Natural killer cell treated with Interleukin-12 subunit alpha and Interleukin-12 subunit beta and Interleukin-15 and Interleukin-18, amount 100 ng/mL, for 72 hours (primary cell): ENCODE results near the gene NR6A1. TPM values are rescaled to one million over a fixed set of nuclear protein-coding genes. Genes with fewer than 3 reads are reported as not detected.
A peak's percentile ranks its signal among the peaks of the same experiment; 100 is the strongest.

Experiments
- ATAC-seq, 2 donors: fragments of 150-1000 bp; cut with Tn5 transposase in 1 of 2; sonication (Bioruptor Pico), chemical (Tn5 transposase) in 1 of 2; 2 replicates each; pipeline ENCODE4 v1.10.0; 2021
- DNase-seq: peaks from one replicate; pipeline ENCODE4 v3.0.0; 2022; ENCODE audit warnings: low spot score
- H3K27ac Mint-ChIP-seq, 2 donors: 1 replicate in 1 of 2; 2 replicates in 1 of 2; pipeline ENCODE4 v1.8.0; 2022; ENCODE audit warnings: mixed read lengths in 2 of 2, mild to moderate bottlenecking in 1 of 2, moderate library complexity in 1 of 2
- H3K27me3 Mint-ChIP-seq, 2 donors: 1 replicate in 1 of 2; 2 replicates in 1 of 2; pipeline ENCODE4 v1.8.0; 2022; ENCODE audit warnings: mixed read lengths in 2 of 2
- H3K36me3 Mint-ChIP-seq: one replicate; pipeline ENCODE4 v1.8.0; 2022; ENCODE audit warnings: mixed read lengths
- H3K4me1 Mint-ChIP-seq, 2 donors: 1 replicate in 1 of 2; 2 replicates in 1 of 2; pipeline ENCODE4 v1.8.0; 2022; ENCODE audit warnings: low read depth in 2 of 2, mixed read lengths in 2 of 2, mild to moderate bottlenecking in 1 of 2
- H3K4me3 Mint-ChIP-seq: one replicate; pipeline ENCODE4 v1.8.0; 2022; ENCODE audit warnings: mixed read lengths
- H3K9me3 Mint-ChIP-seq: 2 replicates; pipeline ENCODE4 v1.8.0; 2022; ENCODE audit warnings: mixed read lengths
- total RNA-seq, 2 donors: library from RNA; stranded (reverse); gene quantifications; one replicate each; pipeline ENCODE4 v1.2.3, GENCODE V29; 2022

NR6A1 gene
- total RNA-seq, 2 donors from 2014 or later: 2.0 to 3.8 TPM

GRCh38 chr9:124510650-124511425, 260.3 kb downstream of the NR6A1 start:
- no peaks in the 10 kb centered on the region for H3K9me3 Mint-ChIP-seq
- H3K27me3 Mint-ChIP-seq: peaks cover 0 to 10% of the 10 kb centered on the region in 2 donors
- DNase-seq (no peak), ATAC-seq (peak in 1 of 2 donors; percentile 12)
- H3K36me3 Mint-ChIP-seq: no peaks in the 10 kb centered on the region
- H3K4me3 Mint-ChIP-seq: no peak overlapping the region
- no peak overlapping the region for H3K27ac Mint-ChIP-seq
- H3K4me1 Mint-ChIP-seq: no peaks in the 10 kb centered on the region

- Mint-ChIP-seq H3K4me1 (peaks cover 6 to 7% of the 10 kb centered on the region in 2 donors), H3K4me3 (no peak overlapping the region), H3K27ac (no peak overlapping the region), H3K27me3 (peaks cover 10 to 18% of the 10 kb centered on the region in 2 donors), H3K9me3 (no peaks in the 10 kb centered on the region), H3K36me3 (peaks cover 7% of the 10 kb centered on the region)
- DNase-seq (no peak), ATAC-seq (no peak)
These were observed 263.2 kb downstream of the NR6A1 start for GRCh38 chr9:124507880-124508423.

- H3K27ac Mint-ChIP-seq: no peak within 1 kb of the TSS
- no peak within 1 kb of the TSS for H3K4me3 Mint-ChIP-seq
- peaks cover 7% of the 10 kb centered on the region for H3K36me3 Mint-ChIP-seq
- peak in 1 of 2 donors; percentile 21 for ATAC-seq
- H3K9me3 Mint-ChIP-seq: no peaks in the 10 kb centered on the region
- no peak for DNase-seq
- peaks cover 10 to 18% of the 10 kb centered on the region in 2 donors for H3K27me3 Mint-ChIP-seq
- peaks cover 6 to 7% of the 10 kb centered on the region in 2 donors for H3K4me1 Mint-ChIP-seq
These were observed 263.9 kb downstream of the NR6A1 start, which contains the start of gene NR5A1 for GRCh38 chr9:124506931-124507879. Gene NR5A1, minus strand, starts transcription at chr9:124507399. Its CDS starts 4,004 bp downstream, at chr9:124503395.

GRCh38 chr9:124506433-124506832, 264.7 kb downstream of the NR6A1 start:
- peaks cover 6 to 7% of the 10 kb centered on the region in 2 donors for H3K4me1 Mint-ChIP-seq
- H3K4me3 Mint-ChIP-seq: no peak overlapping the region
- H3K9me3 Mint-ChIP-seq: no peaks in the 10 kb centered on the region
- H3K36me3 Mint-ChIP-seq: peaks cover 7% of the 10 kb centered on the region
- peaks cover 10 to 14% of the 10 kb centered on the region in 2 donors for H3K27me3 Mint-ChIP-seq
- ATAC-seq: no peak
- no peak overlapping the region for H3K27ac Mint-ChIP-seq
- no peak for DNase-seq

GRCh38 chr9:124505901-124506346, 265.2 kb downstream of the NR6A1 start:
- no peak for DNase-seq
- H3K36me3 Mint-ChIP-seq: peaks cover 7% of the 10 kb centered on the region
- no peak for ATAC-seq

GRCh38 chr9:124505006-124505900, 265.9 kb downstream of the NR6A1 start:
- no peak overlapping the region for H3K4me3 Mint-ChIP-seq
- ATAC-seq: no peak
- peaks cover 10 to 13% of the 10 kb centered on the region in 2 donors for H3K4me1 Mint-ChIP-seq
- H3K9me3 Mint-ChIP-seq: no peaks in the 10 kb centered on the region
- peaks cover 7% of the 10 kb centered on the region for H3K36me3 Mint-ChIP-seq
- no peak for DNase-seq
- H3K27ac Mint-ChIP-seq: no peak overlapping the region
- H3K27me3 Mint-ChIP-seq: peaks cover 10 to 19% of the 10 kb centered on the region in 2 donors

More at GRCh38 chr9:124505901-124506346, 265.2 kb downstream of the NR6A1 start:
- H3K27ac Mint-ChIP-seq: no peak overlapping the region
- peaks cover 7 to 9% of the 10 kb centered on the region in 2 donors for H3K4me1 Mint-ChIP-seq
- H3K9me3 Mint-ChIP-seq: no peaks in the 10 kb centered on the region
- no peak overlapping the region for H3K4me3 Mint-ChIP-seq
- H3K27me3 Mint-ChIP-seq: peaks cover 10 to 15% of the 10 kb centered on the region in 2 donors

GRCh38 chr9:124504530-124505005, 266.5 kb downstream of the NR6A1 start:
- Mint-ChIP-seq H3K9me3 (no peaks in the 10 kb centered on the region), H3K4me3 (no peak overlapping the region), H3K27me3 (peaks cover 13 to 21% of the 10 kb centered on the region in 2 donors), H3K27ac (no peak overlapping the region), H3K36me3 (peaks cover 7% of the 10 kb centered on the region), H3K4me1 (peaks cover 10 to 13% of the 10 kb centered on the region in 2 donors)
- ATAC-seq (no peak), DNase-seq (no peak)

- ATAC-seq (no peak), DNase-seq (no peak)
- Mint-ChIP-seq H3K4me1 (peaks cover 10 to 13% of the 10 kb centered on the region in 2 donors), H3K36me3 (peaks cover 7% of the 10 kb centered on the region), H3K9me3 (no peaks in the 10 kb centered on the region), H3K27me3 (peaks cover 17 to 22% of the 10 kb centered on the region in 2 donors), H3K4me3 (peak overlapping the region; percentile 87), H3K27ac (no peak overlapping the region)
These were observed 267.2 kb downstream of the NR6A1 start for GRCh38 chr9:124503713-124504529.

- ATAC-seq: no peak
- peak overlapping the region; percentile 87 for H3K4me3 Mint-ChIP-seq
- H3K27ac Mint-ChIP-seq: no peak overlapping the region
- peaks cover 17 to 22% of the 10 kb centered on the region in 2 donors for H3K27me3 Mint-ChIP-seq
- no peaks in the 10 kb centered on the region for H3K9me3 Mint-ChIP-seq
- peaks cover 7% of the 10 kb centered on the region for H3K36me3 Mint-ChIP-seq
- no peak for DNase-seq
- H3K4me1 Mint-ChIP-seq: peaks cover 10 to 13% of the 10 kb centered on the region in 2 donors
These were observed 268.1 kb downstream of the NR6A1 start for GRCh38 chr9:124502711-124503702.

- DNase-seq (no peak), ATAC-seq (no peak)
- Mint-ChIP-seq H3K4me1 (peaks cover 13% of the 10 kb centered on the region in 2 donors), H3K27me3 (peaks cover 17 to 22% of the 10 kb centered on the region in 2 donors), H3K36me3 (peaks cover 7% of the 10 kb centered on the region), H3K4me3 (no peak overlapping the region), H3K27ac (no peak overlapping the region), H3K9me3 (no peaks in the 10 kb centered on the region)
These were observed 269.3 kb downstream of the NR6A1 start for GRCh38 chr9:124501771-124502320.
